Liver (tissue), 9 donors: Measurements from ENCODE around the gene KIAA0586. TPM values are rescaled to one million over a fixed set of nuclear protein-coding genes. Genes with fewer than 3 reads are reported as not detected.

Experiments
- DNase-seq: peaks from one replicate; pipeline ENCODE4 v3.0.0-alpha.2; 2017; ENCODE audit warnings: low spot score
- H3K27ac ChIP-seq, 2 donors: one replicate each; pipeline ENCODE4 v1.7.0; 2013; ENCODE audit warnings: inconsistent platforms in 2 of 2, low read length in 2 of 2, control low read depth in 1 of 2, low read depth in 1 of 2, mild to moderate bottlenecking in 1 of 2
- H3K27me3 ChIP-seq, 4 donors: one replicate each; pipeline versions ENCODE4 v1.6.1 to v1.7.0; 2013; ENCODE audit warnings: low read length in 3 of 4, inconsistent platforms in 1 of 4, mild to moderate bottlenecking in 1 of 4, moderate library complexity in 1 of 4; ENCODE audit not compliant: control insufficient read depth in 4 of 4, insufficient read depth in 4 of 4
- H3K36me3 ChIP-seq, 4 donors: one replicate each; pipeline versions ENCODE4 v1.6.1 to v1.7.0; 2013; ENCODE audit warnings: low read length in 3 of 4, mild to moderate bottlenecking in 3 of 4, low read depth in 1 of 4, moderate library complexity in 1 of 4; ENCODE audit not compliant: control insufficient read depth in 4 of 4, insufficient read depth in 3 of 4
- H3K4me1 ChIP-seq, 4 donors: one replicate each; pipeline versions ENCODE4 v1.6.1 to v1.7.0; 2013; ENCODE audit warnings: low read length in 3 of 4, mild to moderate bottlenecking in 3 of 4, moderate library complexity in 1 of 4; ENCODE audit not compliant: control insufficient read depth in 4 of 4, insufficient read depth in 4 of 4
- H3K4me3 ChIP-seq, 3 donors: one replicate each; pipeline versions ENCODE4 v1.6.1 to v1.7.0; 2013; ENCODE audit warnings: low read length in 3 of 3, control low read depth in 1 of 3, low read depth in 1 of 3, mild to moderate bottlenecking in 1 of 3
- H3K9ac ChIP-seq, 2 donors: one replicate each; pipeline ENCODE4 v1.7.0; 2013; ENCODE audit warnings: low read length in 2 of 2, mild to moderate bottlenecking in 2 of 2, moderate library complexity in 2 of 2, control low read depth in 1 of 2, low read depth in 1 of 2
- H3K9me3 ChIP-seq, 4 donors: one replicate each; pipeline versions ENCODE4 v1.6.1 to v1.7.0; 2013; ENCODE audit warnings: low read length in 3 of 4; ENCODE audit not compliant: control insufficient read depth in 4 of 4
- ATF3 ChIP-seq: IDR thresholded peaks from 2 replicates; pipeline ENCODE4 v1.6.1; 2016; ENCODE audit warnings: antibody characterized with exemption
- CTCF ChIP-seq: fragments of 150-350 bp; IDR thresholded peaks from 2 replicates; pipeline ENCODE4 v1.5.1; 2017; ENCODE audit warnings: improper control_type of control experiment, low read depth, low read length; ENCODE audit not compliant: missing input control
- EGR1 ChIP-seq, 2 donors: IDR thresholded peaks; 2 replicates each; pipeline ENCODE4 v1.6.1; 2016 to 2018; ENCODE audit warnings: antibody characterized with exemption in 2 of 2, low read depth in 2 of 2
- FOXA2 ChIP-seq: IDR thresholded peaks from 2 replicates; pipeline ENCODE4 v1.6.1; 2016; ENCODE audit warnings: antibody characterized with exemption
- HNF4A ChIP-seq, 2 donors: conservative IDR thresholded peaks; 2 replicates each; pipeline ENCODE4 v1.6.1; 2016; ENCODE audit warnings: antibody characterized with exemption in 2 of 2, mild to moderate bottlenecking in 2 of 2
- HNF4G ChIP-seq: IDR thresholded peaks from 2 replicates; pipeline ENCODE4 v1.6.1; 2016; ENCODE audit warnings: antibody characterized with exemption
- JUND ChIP-seq, 2 donors: IDR thresholded peaks; 2 replicates each; pipeline ENCODE4 v1.6.1; 2016; ENCODE audit warnings: antibody characterized with exemption in 2 of 2
- RAD21 ChIP-seq, 2 donors: IDR thresholded peaks; 2 replicates each; pipeline ENCODE4 v1.6.1; 2016; ENCODE audit warnings: antibody characterized with exemption in 2 of 2, mild to moderate bottlenecking in 2 of 2
- REST ChIP-seq: IDR thresholded peaks from 2 replicates; pipeline ENCODE4 v1.6.1; 2016; ENCODE audit warnings: antibody characterized with exemption, mild to moderate bottlenecking
- TAF1 ChIP-seq: conservative IDR thresholded peaks from 2 replicates; pipeline ENCODE4 v1.6.1; 2016; ENCODE audit warnings: antibody characterized with exemption, mild to moderate bottlenecking
- WGBS: extraction: QIAGEN DNeasy Blood & Tissue Kit; methylation state at CpG from one replicate; pipeline ENCODE4 v1.1.7; 2013; 5-methylcytosine and 5-hydroxymethylcytosine counted together
- polyA plus RNA-seq, 2 donors: library from polyadenylated mRNA; stranded (reverse) in 1 of 2; unstranded in 1 of 2; fragments of 200-250 nt in 1 of 2; fragments of >200 nt in 1 of 2; fragmentation: Nextera tagmentation in 1 of 2; extraction: Ambion mirVana in 1 of 2; gene quantifications; one replicate each; pipeline versions ENCODE4 v1.2.1 to v1.2.3, GENCODE V29; 2013 to 2015
- total RNA-seq, 2 donors: library from RNA; depleted of rRNA; stranded (reverse); fragments of >200 nt; gene quantifications; one replicate each; pipeline ENCODE4 v1.2.3, GENCODE V29; 2014
- TF ChIP-seq, protein P1 (sequence below): IDR thresholded peaks from 2 replicates; pipeline ENCODE4 v1.6.1; 2016; ENCODE audit warnings: antibody characterized with exemption
- donor health status: healthy.
- donor health status: healthy.
- donor health status: healthy.
- donor health status: healthy.
- donor health status: healthy.

KIAA0586 gene
- total and polyA plus RNA-seq, 4 donors = 3.6 to 18.2 (median 7.8) TPM

GRCh38 chr14:58465421-58465820 lies 37.9 kb downstream of the KIAA0586 start:
- H3K9me3 ChIP-seq = no peaks in the 10 kb centered on the region
- H3K36me3 ChIP-seq = peaks cover 4 to 31% (median 21%) of the 10 kb centered on the region in 4 donors
- no peak for DNase-seq
- peaks cover 0 to 3% (median 0%) of the 10 kb centered on the region in 4 donors for H3K4me1 ChIP-seq
- H3K27ac ChIP-seq = no peak overlapping the region
- no peak overlapping the region for H3K9ac ChIP-seq
- WGBS = 78% methylated on average over 2 of the region's 2 CpGs
- no peak for TF ChIP-seq HNF4G
- no peak for TF ChIP-seq CTCF
- TF ChIP-seq HNF4A (conservative IDR thresholded peaks at IDR 0.05) = no peak
- no peak for TF ChIP-seq FOXA2
- no peak for TF ChIP-seq RAD21 (IDR thresholded peaks at IDR 0.05)
- TF ChIP-seq ATF3 = no peak
- TF ChIP-seq REST = no peak
- TF ChIP-seq JUND (IDR thresholded peaks at IDR 0.05) = no peak
- TF ChIP-seq, protein P1, sequence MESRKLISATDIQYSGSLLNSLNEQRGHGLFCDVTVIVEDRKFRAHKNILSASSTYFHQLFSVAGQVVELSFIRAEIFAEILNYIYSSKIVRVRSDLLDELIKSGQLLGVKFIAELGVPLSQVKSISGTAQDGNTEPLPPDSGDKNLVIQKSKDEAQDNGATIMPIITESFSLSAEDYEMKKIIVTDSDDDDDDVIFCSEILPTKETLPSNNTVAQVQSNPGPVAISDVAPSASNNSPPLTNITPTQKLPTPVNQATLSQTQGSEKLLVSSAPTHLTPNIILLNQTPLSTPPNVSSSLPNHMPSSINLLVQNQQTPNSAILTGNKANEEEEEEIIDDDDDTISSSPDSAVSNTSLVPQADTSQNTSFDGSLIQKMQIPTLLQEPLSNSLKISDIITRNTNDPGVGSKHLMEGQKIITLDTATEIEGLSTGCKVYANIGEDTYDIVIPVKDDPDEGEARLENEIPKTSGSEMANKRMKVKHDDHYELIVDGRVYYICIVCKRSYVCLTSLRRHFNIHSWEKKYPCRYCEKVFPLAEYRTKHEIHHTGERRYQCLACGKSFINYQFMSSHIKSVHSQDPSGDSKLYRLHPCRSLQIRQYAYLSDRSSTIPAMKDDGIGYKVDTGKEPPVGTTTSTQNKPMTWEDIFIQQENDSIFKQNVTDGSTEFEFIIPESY = no peak
- no peak for TF ChIP-seq EGR1 (IDR thresholded peaks at IDR 0.05; ENCODE audit: low read depth in 2 of 2)
- TF ChIP-seq TAF1 = no peak
- no peaks in the 10 kb centered on the region for H3K27me3 ChIP-seq
- no peak overlapping the region for H3K4me3 ChIP-seq

DNA sequence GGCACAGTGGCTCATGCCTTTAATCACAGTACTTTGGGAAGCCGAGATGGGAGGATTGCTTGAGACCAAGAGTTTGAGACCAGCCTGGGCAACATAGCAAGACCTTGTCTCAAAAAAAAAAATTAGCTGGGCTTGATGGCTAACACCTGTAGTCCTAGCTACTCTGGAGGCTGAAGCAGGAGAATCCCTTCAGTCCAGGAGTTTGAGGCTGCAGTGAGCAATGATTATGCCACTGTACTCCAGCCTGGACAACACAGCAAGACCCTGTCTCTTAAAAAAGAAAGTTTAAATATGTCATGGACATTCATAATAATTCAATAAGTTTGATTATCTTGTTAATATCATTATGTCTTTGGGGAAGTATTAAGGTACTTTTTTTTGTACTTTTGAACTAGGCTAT lies 38.9 kb downstream of the KIAA0586 start:
- no peak overlapping the region for H3K9ac ChIP-seq
- DNase-seq = no peak
- TF ChIP-seq HNF4A (conservative IDR thresholded peaks at IDR 0.05) = peak in 1 of 2 donors; percentile 34
- TF ChIP-seq TAF1 = no peak
- peaks cover 0 to 3% (median 0%) of the 10 kb centered on the region in 4 donors for H3K4me1 ChIP-seq
- no peaks in the 10 kb centered on the region for H3K27me3 ChIP-seq
- peaks cover 4 to 26% (median 21%) of the 10 kb centered on the region in 4 donors for H3K36me3 ChIP-seq
- H3K9me3 ChIP-seq = no peaks in the 10 kb centered on the region
- no peak overlapping the region for H3K4me3 ChIP-seq
- no peak overlapping the region for H3K27ac ChIP-seq
- 100% methylated on average over 1 of the region's 1 CpG for WGBS
